Ramos (cell line): ENCODE measurements around the gene DYNAP.

ENCODE experiments used
- in situ Hi-C: fragments of 300-500 bp; cut with MboI; formaldehyde crosslinking; loops from one replicate; pipeline ENCODE4 v1.14.3; 2022; ENCODE audit warnings: low sequenced_read_pairs; ENCODE audit not compliant: unreplicated experiment

The DYNAP gene

GRCh38 chr18:54590945-54591344 is at the start of gene DYNAP:
TSS of gene DYNAP (plus strand) at chr18:54591245. CDS start at chr18:54591283, 38 bp downstream.
- in situ Hi-C loops, result no loop called here

DNA sequence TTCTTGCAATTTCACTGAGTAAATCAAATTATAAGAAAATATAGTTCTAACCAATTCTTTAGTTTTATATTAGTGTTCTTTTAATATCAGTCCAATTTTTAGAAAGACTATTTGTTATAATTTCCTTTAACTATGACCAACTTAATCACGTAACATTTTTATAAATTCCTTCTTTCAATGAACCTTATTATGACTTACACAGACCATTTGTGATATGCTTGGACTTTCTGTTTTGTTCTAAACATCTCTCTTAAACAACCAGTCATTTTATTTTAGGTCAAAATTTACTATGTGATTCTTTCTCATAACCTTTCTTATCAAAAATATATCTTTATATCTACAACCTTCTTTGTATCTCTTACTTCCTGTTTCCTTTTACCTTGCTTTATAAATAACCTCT is 39.5 kb upstream of the DYNAP start:
- in situ Hi-C loops, result loop anchor here (25.0 kb wide), 1 partner anchor 111 kb away; no protein-coding TSS in a partner anchor

- in situ Hi-C loops, result loop anchor here (25.0 kb wide), 1 partner anchor 107 kb away; no protein-coding TSS in a partner anchor
These were observed 35.8 kb upstream of the DYNAP start for GRCh38 chr18:54555286-54555685.

GRCh38 chr18:54555996-54556395 is 35.0 kb upstream of the DYNAP start:
- in situ Hi-C loops, result loop anchor here (25.0 kb wide), 1 partner anchor 106 kb away; no protein-coding TSS in a partner anchor

DNA sequence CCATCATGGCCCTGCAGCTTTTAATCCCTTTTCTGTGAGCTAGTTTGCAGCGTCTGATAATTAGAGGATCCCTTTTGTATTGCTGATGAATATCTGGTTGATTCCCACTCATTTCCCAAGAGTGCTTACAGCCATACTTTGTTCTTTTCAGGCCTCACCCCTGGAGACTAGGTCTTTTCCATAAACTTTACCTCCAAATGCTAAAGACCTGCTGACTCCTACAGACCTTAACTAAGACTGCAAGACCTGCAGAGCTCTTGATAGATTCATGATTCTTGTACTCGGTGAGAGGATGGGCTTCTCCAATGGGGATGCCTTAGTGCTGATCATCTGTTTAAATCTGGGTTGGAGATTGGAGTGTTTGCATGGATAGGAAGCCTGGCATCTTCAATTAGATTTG is 33.1 kb upstream of the DYNAP start:
- in situ Hi-C loops, result loop anchor here (25.0 kb wide), 1 partner anchor 104 kb away; no protein-coding TSS in a partner anchor

- in situ Hi-C loops, result loop anchor here (25.0 kb wide), 1 partner anchor 103 kb away; no protein-coding TSS in a partner anchor
These were observed 32.1 kb upstream of the DYNAP start for GRCh38 chr18:54558609-54559585.

GRCh38 chr18:54561706-54562267 is 29.3 kb upstream of the DYNAP start:
- in situ Hi-C loops, result loop anchor here (5.0 to 25.0 kb wide), 2 partner anchors 101 to 421 kb away; no protein-coding TSS in a partner anchor

GRCh38 chr18:54580202-54580729 is 10.8 kb upstream of the DYNAP start:
- in situ Hi-C loops, result no loop called here

DNA sequence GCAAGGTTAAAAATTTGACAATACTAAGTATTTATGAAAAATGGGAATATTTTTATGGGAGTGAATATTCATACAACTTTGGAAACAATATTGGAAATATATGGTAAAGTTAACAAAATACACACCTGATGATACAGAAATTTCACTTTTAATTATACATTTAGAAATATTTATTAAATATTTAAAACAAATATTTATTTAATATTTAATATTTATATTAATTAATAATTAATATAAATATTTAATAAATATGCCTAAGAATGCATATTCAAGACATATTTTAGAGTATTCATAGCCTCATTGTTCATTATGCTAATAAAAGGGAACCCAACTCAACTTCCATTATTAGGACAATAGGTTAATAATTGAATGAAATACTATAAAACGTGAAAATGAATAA is 7.0 kb upstream of the DYNAP start:
- in situ Hi-C loops, result no loop called here

GRCh38 chr18:54585743-54586142 is 5.3 kb upstream of the DYNAP start:
- in situ Hi-C loops, result no loop called here

DNA sequence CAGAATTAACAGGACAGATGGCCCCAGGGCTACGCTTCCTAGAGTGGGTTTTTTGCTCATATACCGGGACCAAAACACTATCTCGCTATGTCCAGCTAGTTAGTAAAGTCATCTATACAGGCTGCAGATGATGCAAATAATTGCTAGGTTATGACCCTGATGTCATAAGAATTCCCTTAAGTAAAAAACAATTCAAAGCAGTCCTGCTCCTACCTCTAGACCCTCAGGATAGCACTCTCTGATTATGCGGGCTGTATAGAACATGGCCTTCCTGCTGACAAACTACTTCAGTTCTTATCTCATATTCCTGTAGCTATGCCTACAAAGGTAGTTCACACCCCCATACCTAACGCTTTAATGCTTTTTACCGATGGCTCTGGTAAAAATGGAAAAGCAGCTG is 13.2 kb downstream of the DYNAP start:
- in situ Hi-C loops, result no loop called here

DNA sequence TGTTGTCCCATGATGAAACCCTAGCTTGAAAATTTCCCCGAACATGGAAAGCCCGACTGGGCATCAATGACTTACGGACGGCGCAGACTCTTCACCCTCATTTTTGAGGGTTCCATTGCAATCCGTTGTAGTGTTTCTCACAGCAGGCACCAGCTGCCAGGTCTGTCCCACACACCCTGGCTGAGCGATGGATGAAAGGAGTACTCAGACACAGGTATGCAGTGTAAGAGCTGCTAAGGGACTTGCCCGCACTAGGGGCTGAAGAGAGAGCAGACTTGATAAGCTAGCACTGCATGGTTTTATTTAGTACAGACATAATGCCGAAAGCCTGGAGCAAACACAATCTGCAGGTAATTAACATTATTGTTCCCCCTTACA is 15.8 kb downstream of the DYNAP start:
- in situ Hi-C loops, result no loop called here

DNA sequence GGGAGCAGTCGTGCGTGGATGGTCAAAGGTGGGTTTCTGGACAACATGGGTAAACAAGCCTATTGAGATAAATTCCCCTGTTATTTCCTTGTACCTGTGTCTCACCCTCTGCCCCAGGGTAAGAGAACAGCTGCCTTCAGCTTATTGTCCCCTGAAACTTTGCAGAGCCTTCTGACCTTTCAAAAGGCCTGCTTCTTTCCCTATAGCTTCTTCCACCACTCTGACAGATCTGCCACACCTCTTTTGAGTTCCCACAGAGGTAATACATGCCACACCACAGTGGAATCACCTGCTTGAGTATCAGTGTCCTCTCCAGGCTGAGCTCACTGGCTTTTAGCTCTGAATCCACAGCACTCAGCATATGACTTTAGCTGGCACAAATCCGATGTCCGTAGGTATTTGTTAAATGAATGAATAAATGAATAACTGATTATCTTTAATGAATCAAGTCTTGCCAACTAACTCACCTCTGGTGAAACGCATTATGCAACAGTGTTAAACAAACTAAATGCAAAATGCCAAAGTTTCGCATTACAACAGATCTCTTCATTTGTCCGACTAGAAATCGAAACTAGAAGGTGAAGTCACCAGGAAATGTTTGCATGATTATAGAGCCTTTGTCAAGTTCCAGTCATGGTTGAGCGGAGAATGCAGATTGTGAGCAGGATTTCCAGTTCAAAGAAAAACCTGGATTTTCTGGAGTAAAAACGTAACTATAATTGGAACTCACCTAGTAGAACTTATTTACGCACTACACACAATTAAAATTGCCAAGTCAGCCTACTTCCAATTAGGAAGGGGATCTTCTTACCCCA is 16.4 kb downstream of the DYNAP start:
- in situ Hi-C loops, result no loop called here

DNA sequence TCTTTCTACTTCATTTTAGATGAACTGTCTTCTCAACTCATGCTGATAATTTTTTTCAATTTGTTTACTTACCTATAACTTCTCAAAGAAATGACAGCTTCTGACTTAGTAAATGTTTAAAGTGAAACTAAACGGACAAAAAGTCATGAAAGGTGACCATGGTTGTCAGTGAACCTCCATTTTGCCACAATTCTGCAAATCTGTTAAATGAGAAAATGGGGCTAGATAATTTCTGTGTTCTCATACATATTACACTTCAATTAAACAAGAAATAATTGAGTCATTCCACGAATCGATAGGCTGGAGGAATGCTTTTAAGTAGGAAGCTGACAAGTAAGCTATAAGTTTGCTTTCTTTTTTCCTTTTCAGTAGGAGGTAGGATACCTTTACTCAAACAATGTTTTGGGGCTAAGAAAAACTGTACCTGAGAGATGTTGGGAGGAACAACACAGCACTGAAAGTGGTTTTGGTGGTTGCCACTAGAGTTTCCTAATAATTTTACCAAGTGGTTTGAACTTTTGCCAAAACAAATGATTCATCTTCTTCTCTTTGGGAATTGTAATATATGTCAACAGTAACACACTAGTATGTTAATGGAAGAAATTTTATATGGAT is 17.1 kb downstream of the DYNAP start:
- in situ Hi-C loops, result no loop called here

GRCh38 chr18:54611816-54612215 is 20.8 kb downstream of the DYNAP start:
- in situ Hi-C loops, result no loop called here

GRCh38 chr18:54612237-54612636 is 21.2 kb downstream of the DYNAP start:
- in situ Hi-C loops, result no loop called here

- in situ Hi-C loops, result no loop called here
These were observed 22.1 kb downstream of the DYNAP start for GRCh38 chr18:54613174-54613573.

DNA sequence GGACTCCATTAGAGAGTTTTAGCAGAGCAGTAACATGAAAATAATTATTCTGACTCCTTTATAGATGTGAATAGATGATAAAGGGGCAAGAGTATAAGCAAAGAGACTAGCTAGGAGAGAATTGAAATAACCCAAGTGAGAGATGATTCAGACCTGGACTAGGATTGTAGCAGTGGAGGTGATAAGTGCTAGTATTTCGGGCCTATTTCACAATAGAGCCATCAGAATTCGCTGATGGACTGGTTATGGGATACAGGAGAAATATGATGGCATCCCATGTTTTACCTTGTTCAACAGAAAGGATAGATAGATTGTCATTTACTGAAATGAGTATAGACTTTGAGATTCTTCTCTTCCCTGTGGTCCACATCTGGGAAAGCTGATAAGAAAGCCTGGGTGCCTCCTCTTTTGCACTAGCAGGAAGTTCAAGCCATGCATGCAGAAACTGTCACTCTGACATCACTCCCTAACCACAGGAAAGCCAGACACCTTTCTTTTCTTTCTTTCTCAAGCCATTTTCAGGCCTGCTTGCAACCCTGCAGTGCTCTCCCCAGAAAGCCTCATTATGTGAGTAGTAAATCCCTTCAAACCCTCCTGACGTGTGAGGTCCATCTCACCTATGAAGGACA is 25.3 kb downstream of the DYNAP start:
- in situ Hi-C loops, result no loop called here

- in situ Hi-C loops, result no loop called here
These were observed 31.0 kb downstream of the DYNAP start for GRCh38 chr18:54622084-54622483.
